HFF-Myc (cell line): ENCODE data around the gene SULT2B1.
"Not testable (repeated sequence)": the region's sequence is repeated elsewhere in the genome, so short reads cannot be mapped to it uniquely, and the experiment has no call there.

Experiments
- DNase-seq: peaks from one replicate; pipeline ENCODE4 v3.0.0-alpha.2; 2011; ENCODE audit warnings: low read depth; ENCODE audit errors: extremely low read depth
- H3K4me3 ChIP-seq: replicated peaks from 2 replicates; pipeline ENCODE4 v1.5.1; 2011; ENCODE audit warnings: low read depth, mild to moderate bottlenecking, control low read depth, low read length
- TF ChIP-seq, protein P1 (sequence below): IDR thresholded peaks from 2 replicates; pipeline ENCODE4 v1.5.1; 2012; ENCODE audit warnings: mild to moderate bottlenecking, low read depth, low read length, control low read depth; ENCODE audit errors: missing control alignments

The SULT2B1 gene

GRCh38 chr19:48514123-48514458, 37.9 kb upstream of the SULT2B1 start:
- TF ChIP-seq, protein P1, sequence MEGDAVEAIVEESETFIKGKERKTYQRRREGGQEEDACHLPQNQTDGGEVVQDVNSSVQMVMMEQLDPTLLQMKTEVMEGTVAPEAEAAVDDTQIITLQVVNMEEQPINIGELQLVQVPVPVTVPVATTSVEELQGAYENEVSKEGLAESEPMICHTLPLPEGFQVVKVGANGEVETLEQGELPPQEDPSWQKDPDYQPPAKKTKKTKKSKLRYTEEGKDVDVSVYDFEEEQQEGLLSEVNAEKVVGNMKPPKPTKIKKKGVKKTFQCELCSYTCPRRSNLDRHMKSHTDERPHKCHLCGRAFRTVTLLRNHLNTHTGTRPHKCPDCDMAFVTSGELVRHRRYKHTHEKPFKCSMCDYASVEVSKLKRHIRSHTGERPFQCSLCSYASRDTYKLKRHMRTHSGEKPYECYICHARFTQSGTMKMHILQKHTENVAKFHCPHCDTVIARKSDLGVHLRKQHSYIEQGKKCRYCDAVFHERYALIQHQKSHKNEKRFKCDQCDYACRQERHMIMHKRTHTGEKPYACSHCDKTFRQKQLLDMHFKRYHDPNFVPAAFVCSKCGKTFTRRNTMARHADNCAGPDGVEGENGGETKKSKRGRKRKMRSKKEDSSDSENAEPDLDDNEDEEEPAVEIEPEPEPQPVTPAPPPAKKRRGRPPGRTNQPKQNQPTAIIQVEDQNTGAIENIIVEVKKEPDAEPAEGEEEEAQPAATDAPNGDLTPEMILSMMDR: no peak
- H3K4me3 ChIP-seq: no peak overlapping the region
- no peak for DNase-seq

DNA sequence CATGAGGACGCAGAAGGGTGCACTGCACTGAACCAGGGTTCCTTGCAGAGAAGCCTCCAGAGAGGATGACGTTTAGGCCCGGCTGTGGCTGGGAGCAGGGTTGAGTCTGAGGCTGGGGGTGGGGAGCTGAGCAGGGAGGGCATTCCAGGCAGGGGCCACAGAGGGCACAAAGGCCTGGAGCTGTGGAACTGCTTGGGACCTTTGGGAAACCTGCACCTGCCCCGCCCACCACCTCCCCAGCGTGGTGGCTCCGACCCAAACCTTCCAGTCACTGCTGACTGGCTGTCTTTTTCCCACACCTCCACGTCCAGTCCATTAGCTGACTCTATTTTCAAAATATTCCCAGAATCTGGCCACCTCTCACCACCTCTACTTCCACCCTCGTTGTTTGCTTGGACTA, 35.4 kb upstream of the SULT2B1 start:
- H3K4me3 ChIP-seq: no peak overlapping the region
- TF ChIP-seq, protein P1: no peak
- DNase-seq: no peak

DNA sequence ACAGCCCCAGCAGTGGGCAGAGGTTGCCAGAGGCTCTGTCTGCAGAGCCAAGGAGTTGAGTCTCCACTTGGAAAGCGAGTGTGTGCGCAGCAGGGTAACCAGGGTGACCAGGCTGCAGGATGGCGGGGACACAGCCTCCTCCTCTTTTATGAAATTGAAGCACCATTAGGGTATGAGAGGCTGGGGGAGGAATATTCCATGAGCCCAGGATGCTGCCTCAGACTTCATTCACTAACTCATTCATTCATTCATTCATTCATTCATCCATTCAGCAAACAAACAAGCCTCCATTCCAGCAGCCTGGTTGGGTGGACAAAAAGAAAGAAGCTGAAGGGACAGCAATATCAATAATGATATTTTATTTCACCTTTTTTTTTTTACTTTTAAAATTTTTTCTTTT, 33.8 kb upstream of the SULT2B1 start:
- TF ChIP-seq, protein P1: no peak
- no peak overlapping the region for H3K4me3 ChIP-seq
- no peak for DNase-seq

DNA sequence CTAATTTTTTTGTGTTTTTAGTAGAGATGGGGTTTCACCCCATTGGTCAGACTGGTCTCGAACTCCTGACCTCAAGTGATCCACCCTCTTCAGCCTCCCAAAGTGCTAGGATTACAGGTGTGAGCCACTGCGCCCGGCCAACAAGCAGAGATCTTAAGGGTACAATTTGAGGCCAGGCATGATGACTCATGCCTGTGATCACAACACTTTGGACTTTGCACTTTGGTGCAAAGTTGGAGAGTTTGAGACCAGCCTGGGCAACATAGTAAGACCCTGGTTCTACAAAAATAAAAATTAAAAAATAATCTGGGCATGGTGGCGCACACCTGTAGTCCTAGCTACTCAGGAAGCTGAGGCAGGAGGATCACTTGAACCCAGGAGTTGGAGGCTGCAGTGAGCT, 32.5 kb upstream of the SULT2B1 start:
- not testable (repeated sequence) for DNase-seq, H3K4me3 ChIP-seq

- no peak for DNase-seq
- TF ChIP-seq, protein P1: no peak
- H3K4me3 ChIP-seq: no peak overlapping the region
Observed at GRCh38 chr19:48520134-48520533, 31.8 kb upstream of the SULT2B1 start.

DNA sequence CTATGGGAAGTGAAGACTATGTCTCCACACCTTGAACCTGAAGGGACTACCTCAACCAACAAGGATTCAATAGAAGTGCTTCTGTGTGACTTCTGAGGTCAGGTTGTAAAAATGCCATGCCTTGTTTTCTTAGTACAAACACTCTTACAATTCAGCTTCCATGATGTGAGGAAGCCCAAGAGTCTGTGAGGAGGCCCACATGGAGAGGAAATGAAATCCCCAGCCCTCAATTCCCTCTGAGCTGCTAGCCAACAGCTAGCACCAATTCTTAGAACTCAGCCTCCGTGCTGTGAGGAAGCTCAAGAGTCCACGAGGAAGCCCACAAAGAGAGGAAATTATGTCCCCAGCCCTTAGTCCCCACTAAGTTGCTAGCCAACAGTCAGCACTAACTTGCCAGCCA, 27.8 kb upstream of the SULT2B1 start:
- no peak overlapping the region for H3K4me3 ChIP-seq
- TF ChIP-seq, protein P1: no peak
- no peak for DNase-seq

DNA sequence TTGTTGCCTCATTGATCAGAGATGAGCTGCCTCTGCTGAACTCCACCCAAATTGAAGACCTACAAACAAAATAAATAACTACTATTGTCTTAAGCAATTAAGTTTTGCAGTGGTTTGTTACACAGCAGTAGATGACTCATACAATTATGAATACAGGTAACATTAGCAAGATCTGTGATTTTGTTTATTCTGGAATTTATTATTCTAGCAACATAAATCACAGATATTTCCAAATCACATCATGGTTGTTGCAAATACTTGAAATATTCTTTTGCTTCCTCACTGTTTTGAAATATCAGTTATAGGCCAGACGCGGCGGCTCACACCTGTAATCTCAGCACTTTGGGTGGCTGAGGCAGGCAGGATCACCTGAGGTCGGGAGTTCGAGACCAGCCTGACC, 27.2 kb upstream of the SULT2B1 start:
- TF ChIP-seq, protein P1: no peak
- no peak overlapping the region for H3K4me3 ChIP-seq
- DNase-seq: no peak
